Right lobe of liver (tissue), 6 donors: Measurements from ENCODE around the gene RANBP2. TPM values are rescaled to one million over a fixed set of nuclear protein-coding genes. Genes with fewer than 3 reads are reported as not detected.

Experiments used
- ATAC-seq, 4 donors: fragments of 200-7000 bp; cut with Tn5 transposase; one replicate each; pipeline ENCODE4 v1.9.1; 2020; ENCODE audit warnings: mild to moderate bottlenecking in 4 of 4, moderate library complexity in 4 of 4
- DNase-seq, 3 donors: peaks; one replicate each; pipeline ENCODE4 v3.0.0-alpha.2; 2020
- H3K27ac ChIP-seq, 3 donors: fragments of 200-600 bp; one replicate each; pipeline ENCODE4 v1.8.0; 2022
- H3K27me3 ChIP-seq, 2 donors: fragments of 200-600 bp; one replicate each; pipeline ENCODE4 v1.8.0; 2022
- H3K36me3 ChIP-seq, 4 donors: fragments of 200-600 bp; sonication (generic) in 1 of 4; one replicate each; pipeline versions ENCODE4 v1.5.1 to v1.8.0; 2017 to 2022; ENCODE audit warnings: control low read depth in 1 of 4
- H3K4me1 ChIP-seq, 4 donors: fragments of 200-600 bp; sonication (generic) in 1 of 4; one replicate each; pipeline versions ENCODE4 v1.5.1 to v1.8.0; 2017 to 2022; ENCODE audit warnings: control low read depth in 1 of 4
- H3K4me3 ChIP-seq, 3 donors: fragments of 200-600 bp; one replicate each; pipeline ENCODE4 v1.8.0; 2022
- H3K9me3 ChIP-seq, 4 donors: fragments of 200-600 bp; sonication (generic) in 1 of 4; one replicate each; pipeline versions ENCODE4 v1.5.1 to v1.8.0; 2017 to 2022; ENCODE audit warnings: control low read depth in 1 of 4
- CTCF ChIP-seq, 4 donors: fragments of 200-600 bp in 3 of 4; fragments of 450-650 bp in 1 of 4; IDR thresholded peaks; one replicate each; pipeline versions ENCODE4 v1.5.1 to v1.8.0; 2016 to 2022; ENCODE audit warnings: antibody characterized with exemption in 4 of 4, mild to moderate bottlenecking in 2 of 4
- POLR2A ChIP-seq: fragments of 450-650 bp; IDR thresholded peaks from one replicate; pipeline ENCODE4 v1.6.1; 2017; ENCODE audit warnings: antibody characterized with exemption, mild to moderate bottlenecking
- WGBS: methylation state at CpG from one replicate; pipeline ENCODE4 v1.1.6; 2018; ENCODE audit warnings: low coverage, low lambda C conversion rate; ENCODE audit not compliant: insufficient coverage; ENCODE audit errors: missing lambda C conversion rate; 5-methylcytosine and 5-hydroxymethylcytosine counted together
- intact Hi-C, 2 donors: fragments of 100-400 bp; cut with DNase I; formaldehyde crosslinking; loops; one replicate each; pipeline versions ENCODE4 v1.11.2 to v1.14.1; 2022
- total RNA-seq, 6 experiments: library from RNA; depleted of rRNA in 2 of 6; stranded (reverse); fragments of >200 nt in 2 of 6; fragmentation: NEBNext Ultra II Directional in 3 of 6; extraction: Animal tissue kit (Norgen Biotek cat#: 25700) in 3 of 6; gene quantifications; one replicate each; pipeline versions ENCODE4 v1.1.0 to v1.2.4, GENCODE V29; 2016 to 2023
- donor health status: DM: no; HTN: yes; CAD: no.
- donor health status: DM: no; HTN: no; CAD: no.
- donor health status: DM: no; HTN: no; CAD: no.
- donor health status: DM: no; HTN: yes; CAD: no.
- donor health status: DM: no; HTN: yes; CAD: no.

The RANBP2 gene
- total RNA-seq, 6 experiments from 2014 or later = 31.9 to 41.5 (median 36.1) TPM

GRCh38 chr2:108776475-108776874, 57.2 kb downstream of the RANBP2 start:
- 91% methylated on average over 3 of the region's 3 CpGs for WGBS
- ATAC-seq (no peak), DNase-seq (no peak)
- H3K4me1 ChIP-seq = no peaks in the 10 kb centered on the region
- peaks cover 3 to 70% (median 20%) of the 10 kb centered on the region in 4 donors for H3K36me3 ChIP-seq
- no peak overlapping the region for H3K4me3 ChIP-seq
- no peaks in the 10 kb centered on the region for H3K27me3 ChIP-seq
- intact Hi-C loops = no loop called here
- no peaks in the 10 kb centered on the region for H3K9me3 ChIP-seq
- no peak overlapping the region for H3K27ac ChIP-seq
- no peak for TF ChIP-seq CTCF (IDR thresholded peaks at IDR 0.05)
- no peak for TF ChIP-seq POLR2A

- WGBS = 14% methylated on average over 2 of the region's 2 CpGs
- intact Hi-C loops = no loop called here
Observed at GRCh38 chr2:108778857-108779256, 59.6 kb downstream of the RANBP2 start.

GRCh38 chr2:108786008-108786353, 66.7 kb downstream of the RANBP2 start:
- H3K27ac ChIP-seq = peak overlapping the region; percentile 29 to 69 (median 41)
- H3K36me3 ChIP-seq = peaks cover 0 to 26% (median 3%) of the 10 kb centered on the region in 4 donors
- no peaks in the 10 kb centered on the region for H3K9me3 ChIP-seq
- DNase-seq = no peak
- 0% methylated on average over 1 of the region's 1 CpG for WGBS
- ATAC-seq = no peak
- intact Hi-C loops = no loop called here
- H3K4me1 ChIP-seq = no peaks in the 10 kb centered on the region
- TF ChIP-seq POLR2A = no peak
- no peak for TF ChIP-seq CTCF (IDR thresholded peaks at IDR 0.05)
- no peaks in the 10 kb centered on the region for H3K27me3 ChIP-seq
- peak overlapping the region; percentile 62 to 81 (median 73) for H3K4me3 ChIP-seq

More at GRCh38 chr2:108778857-108779256, 59.6 kb downstream of the RANBP2 start:
- no peaks in the 10 kb centered on the region for H3K9me3 ChIP-seq
- ATAC-seq = no peak
- TF ChIP-seq POLR2A = no peak
- no peak for TF ChIP-seq CTCF (IDR thresholded peaks at IDR 0.05)
- H3K4me3 ChIP-seq = no peak overlapping the region
- no peak overlapping the region for H3K27ac ChIP-seq
- peaks cover 0 to 68% (median 17%) of the 10 kb centered on the region in 4 donors for H3K36me3 ChIP-seq
- no peaks in the 10 kb centered on the region for H3K27me3 ChIP-seq
- no peaks in the 10 kb centered on the region for H3K4me1 ChIP-seq
- DNase-seq = no peak

GRCh38 chr2:108786354-108787215, 67.3 kb downstream of the RANBP2 start, which contains the start of gene CCDC138:
Gene CCDC138 (plus strand): TSS chr2:108786771. CDS start chr2:108786823, 52 bp downstream.
- peak within 1 kb of the TSS; percentile 62 to 81 (median 73) for H3K4me3 ChIP-seq
- peaks cover 0 to 26% (median 3%) of the 10 kb centered on the region in 4 donors for H3K36me3 ChIP-seq
- no peaks in the 10 kb centered on the region for H3K27me3 ChIP-seq
- no peaks in the 10 kb centered on the region for H3K9me3 ChIP-seq
- no peaks in the 10 kb centered on the region for H3K4me1 ChIP-seq
- DNase-seq (peak; percentile 90 to 93 (median 92)), ATAC-seq (peak; percentile 99 to 100 (median 99))
- no peak for TF ChIP-seq CTCF (IDR thresholded peaks at IDR 0.05)
- TF ChIP-seq POLR2A = peak; percentile 49
- peak within 1 kb of the TSS; percentile 41 to 69 (median 41) for H3K27ac ChIP-seq
- intact Hi-C loops = no loop called here
- WGBS = 4% methylated on average over 23 of the region's 78 CpGs
